ENCODE measurements around the gene PCDH9.

Gene PCDH9

DNA sequence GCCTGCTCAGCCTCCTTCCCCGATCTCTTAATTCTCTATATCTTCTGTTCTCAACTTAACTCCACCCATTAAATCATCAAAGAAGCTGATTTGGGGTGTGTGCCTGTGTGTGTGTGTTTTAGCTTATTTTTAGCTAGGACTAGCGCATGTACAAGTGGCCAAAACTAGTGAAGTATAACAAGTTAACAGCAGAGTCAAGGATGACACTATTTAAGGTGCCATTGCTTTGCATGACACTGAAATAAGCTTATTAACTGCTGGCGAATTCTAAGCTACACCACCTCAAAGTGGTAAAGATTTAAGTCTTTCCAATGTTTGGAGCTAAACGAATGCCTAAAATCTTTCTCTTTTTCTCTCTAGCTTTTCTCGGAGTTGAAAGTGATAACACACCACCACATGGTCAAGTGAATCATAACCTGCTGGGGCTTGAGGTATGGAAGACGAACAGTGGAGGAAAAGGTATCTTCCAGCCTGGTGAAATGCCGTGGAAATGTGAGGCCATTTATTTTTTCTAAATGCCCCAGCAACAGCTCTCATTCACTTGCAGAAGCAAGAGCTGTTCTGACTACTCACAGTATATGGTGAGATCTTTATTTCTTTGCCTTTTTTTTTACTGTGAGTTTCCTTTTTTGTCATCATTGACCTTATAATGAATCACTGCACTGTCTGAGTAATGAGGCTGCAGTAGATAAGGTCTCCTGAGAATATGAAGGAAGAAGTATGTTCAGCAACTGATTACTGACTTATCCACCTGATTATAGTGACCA, 570.3 kb downstream of the PCDH9 start:
- Histone ChIP-seq H3K27ac (ENCODE audit: low read length) (peak overlapping the region; percentile 2), H3K4me1 (ENCODE audit: control insufficient read depth, insufficient read depth, low read length) (no peaks in the 10 kb centered on the region)

DNA sequence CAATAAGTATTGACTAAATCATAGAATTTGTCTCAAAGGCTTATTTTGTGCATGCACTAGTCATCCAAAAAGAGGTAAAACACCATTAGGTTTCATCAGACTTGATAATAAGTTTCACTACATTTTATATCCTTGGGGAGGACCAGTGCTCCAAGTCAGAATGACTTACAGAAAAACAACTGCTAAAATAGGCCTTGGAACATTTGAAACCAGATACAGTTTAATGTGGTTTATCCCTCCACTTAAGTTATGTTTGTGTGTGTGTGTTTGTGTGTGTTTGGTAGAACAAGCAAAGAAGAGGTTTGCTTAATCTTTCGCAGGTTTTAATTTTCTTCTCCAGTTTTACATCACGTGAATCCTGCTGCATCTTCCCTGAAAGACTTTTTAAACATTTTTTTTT, 570.9 kb downstream of the PCDH9 start:
- H3K36me3 ChIP-seq (ENCODE audit: control insufficient read depth in 2 of 2, insufficient read depth in 2 of 2, low read length in 2 of 2) = no peaks in the 10 kb centered on the region
- H3K27ac ChIP-seq (ENCODE audit: low read length) = no peak overlapping the region
- peak overlapping the region in 1 of 2 donors; percentile 7 for H3K9ac ChIP-seq (ENCODE audit: low read length in 2 of 2)
- H3K4me3 ChIP-seq (ENCODE audit: low read length in 2 of 2) = peak overlapping the region in 1 of 2 donors; percentile 20
- no peaks in the 10 kb centered on the region for H3K27me3 ChIP-seq (ENCODE audit: control insufficient read depth in 1 of 2, insufficient read depth in 2 of 2, low read length in 2 of 2)
- no peaks in the 10 kb centered on the region for H3K4me1 ChIP-seq (ENCODE audit: control insufficient read depth, insufficient read depth, low read length)
- H3K9me3 ChIP-seq (ENCODE audit: control insufficient read depth in 2 of 2, low read length in 2 of 2) = no peaks in the 10 kb centered on the region

More for the DNA sequence above, 570.3 kb downstream of the PCDH9 start:
- no peak overlapping the region for H3K4me3 ChIP-seq (ENCODE audit: low read length in 2 of 2)
- H3K27me3 ChIP-seq (ENCODE audit: control insufficient read depth in 1 of 2, insufficient read depth in 2 of 2, low read length in 2 of 2) = no peaks in the 10 kb centered on the region
- H3K36me3 ChIP-seq (ENCODE audit: control insufficient read depth in 2 of 2, insufficient read depth in 2 of 2, low read length in 2 of 2) = no peaks in the 10 kb centered on the region
- no peaks in the 10 kb centered on the region for H3K9me3 ChIP-seq (ENCODE audit: control insufficient read depth in 2 of 2, low read length in 2 of 2)
- peak overlapping the region in 1 of 2 donors; percentile 7 for H3K9ac ChIP-seq (ENCODE audit: low read length in 2 of 2)

DNA sequence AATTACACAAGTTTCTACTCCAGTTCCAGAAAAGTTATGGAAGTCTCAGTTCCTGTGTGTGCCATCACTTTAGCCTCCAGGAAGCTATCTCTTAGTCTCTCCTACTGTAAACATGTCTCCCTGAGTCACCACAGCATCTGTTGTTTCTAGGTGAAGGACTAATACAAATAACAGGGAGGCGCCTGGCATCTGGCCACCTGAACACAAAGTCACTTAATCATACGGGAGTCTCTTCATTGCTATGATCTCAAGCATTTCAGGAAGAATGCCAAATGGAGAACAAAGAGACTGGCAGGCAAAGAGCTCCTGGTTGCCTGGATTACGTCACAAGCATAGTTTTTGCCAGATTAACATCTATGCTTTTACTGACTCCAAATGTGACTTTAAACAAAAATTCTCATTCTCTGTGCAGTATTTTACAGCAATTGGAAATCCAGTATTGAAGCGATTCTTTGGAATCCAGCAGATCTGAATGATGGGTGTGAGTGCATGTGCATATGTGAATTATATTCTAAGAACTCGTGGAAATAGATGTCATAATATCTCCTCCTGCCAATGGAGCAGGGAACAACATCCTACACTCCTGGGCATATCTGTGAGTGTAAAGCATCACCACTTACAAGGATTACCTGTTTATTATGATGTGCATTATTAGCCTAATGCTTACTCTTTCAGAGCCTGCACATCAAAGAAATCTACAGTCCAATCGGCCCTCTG, 572.8 kb downstream of the PCDH9 start:
- no peaks in the 10 kb centered on the region for H3K4me1 ChIP-seq (ENCODE audit: control insufficient read depth, insufficient read depth, low read length)
- peak overlapping the region; percentile 20 for H3K27ac ChIP-seq (ENCODE audit: low read length)
- peak overlapping the region; percentile 9 to 17 for H3K4me3 ChIP-seq (ENCODE audit: low read length in 2 of 2)
- no peak overlapping the region for H3K9ac ChIP-seq (ENCODE audit: low read length in 2 of 2)
- no peaks in the 10 kb centered on the region for H3K27me3 ChIP-seq (ENCODE audit: control insufficient read depth in 1 of 2, insufficient read depth in 2 of 2, low read length in 2 of 2)
- H3K9me3 ChIP-seq (ENCODE audit: control insufficient read depth in 2 of 2, low read length in 2 of 2) = peaks cover 0 to 6% of the 10 kb centered on the region in 2 donors
- H3K36me3 ChIP-seq (ENCODE audit: control insufficient read depth in 2 of 2, insufficient read depth in 2 of 2, low read length in 2 of 2) = no peaks in the 10 kb centered on the region

DNA sequence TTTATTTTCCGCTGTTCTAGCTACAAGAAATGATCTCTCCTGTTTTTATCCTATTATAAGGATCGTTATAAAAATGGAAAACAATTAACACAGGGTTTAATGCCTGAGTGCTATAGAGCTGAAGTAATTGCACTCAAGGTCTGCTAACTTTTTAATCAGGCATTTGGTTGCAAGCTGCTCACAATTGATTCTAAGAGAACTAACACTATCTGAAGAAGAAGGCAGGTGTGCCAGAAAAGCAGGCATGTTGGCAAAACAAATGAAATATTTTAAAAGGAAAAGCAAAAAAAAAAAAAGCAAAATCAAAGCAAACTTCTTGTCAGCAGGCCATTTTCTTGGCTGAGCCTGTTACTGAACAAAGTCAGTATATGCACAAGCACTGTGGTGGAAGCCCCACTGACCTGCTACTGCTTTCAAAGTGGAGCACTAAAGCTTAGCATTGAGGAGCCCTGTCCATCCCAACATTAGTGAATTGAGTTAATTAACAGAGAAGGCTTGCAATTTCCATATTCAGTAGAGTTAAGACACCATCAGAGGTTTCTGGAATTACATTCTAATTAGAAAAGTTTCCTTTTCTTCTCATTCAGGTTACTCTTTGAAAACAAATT, 574.2 kb downstream of the PCDH9 start:
- Histone ChIP-seq H3K27ac (ENCODE audit: low read length) (no peak overlapping the region), H3K4me1 (ENCODE audit: control insufficient read depth, insufficient read depth, low read length) (no peaks in the 10 kb centered on the region), H3K27me3 (ENCODE audit: control insufficient read depth in 1 of 2, insufficient read depth in 2 of 2, low read length in 2 of 2) (no peaks in the 10 kb centered on the region), H3K4me3 (ENCODE audit: low read length in 2 of 2) (no peak overlapping the region), H3K36me3 (ENCODE audit: control insufficient read depth in 2 of 2, insufficient read depth in 2 of 2, low read length in 2 of 2) (no peaks in the 10 kb centered on the region), H3K9me3 (ENCODE audit: control insufficient read depth in 2 of 2, low read length in 2 of 2) (peaks cover 0 to 6% of the 10 kb centered on the region in 2 donors), H3K9ac (ENCODE audit: low read length in 2 of 2) (no peak overlapping the region)

DNA sequence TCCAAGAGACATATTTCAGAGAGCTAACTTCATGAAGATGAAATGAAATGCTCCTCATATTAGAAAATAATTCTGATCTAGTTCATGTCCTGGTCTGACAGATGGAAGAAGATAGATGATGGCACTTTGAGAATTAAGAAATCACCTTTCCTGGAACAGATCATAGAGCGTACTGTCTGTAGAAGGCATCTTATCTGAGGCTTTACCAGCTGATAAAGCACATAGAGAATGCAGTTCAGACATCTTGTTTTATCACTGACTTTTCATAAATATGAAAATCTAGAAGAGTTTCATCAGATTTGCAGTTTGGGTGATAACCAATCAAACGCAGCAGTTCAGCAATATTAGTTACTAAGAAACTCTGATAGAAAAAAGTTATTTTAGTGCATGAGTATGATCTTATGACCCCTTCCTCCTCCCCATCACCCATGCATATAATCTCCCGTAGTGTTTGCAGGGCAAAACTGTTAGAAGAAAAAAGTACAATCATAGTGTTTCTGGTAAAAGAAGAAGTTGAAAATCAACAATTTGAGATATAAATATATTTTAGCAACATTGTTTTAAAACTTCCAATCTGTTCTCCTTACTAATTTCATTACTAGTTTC, 585.2 kb downstream of the PCDH9 start:
- Histone ChIP-seq H3K4me1 (ENCODE audit: control insufficient read depth, insufficient read depth, low read length) (no peaks in the 10 kb centered on the region), H3K4me3 (ENCODE audit: low read length in 2 of 2) (no peak overlapping the region), H3K9ac (ENCODE audit: low read length in 2 of 2) (no peak overlapping the region), H3K36me3 (ENCODE audit: control insufficient read depth in 2 of 2, insufficient read depth in 2 of 2, low read length in 2 of 2) (no peaks in the 10 kb centered on the region), H3K27ac (ENCODE audit: low read length) (no peak overlapping the region), H3K9me3 (ENCODE audit: control insufficient read depth in 2 of 2, low read length in 2 of 2) (no peaks in the 10 kb centered on the region), H3K27me3 (ENCODE audit: control insufficient read depth in 1 of 2, insufficient read depth in 2 of 2, low read length in 2 of 2) (no peaks in the 10 kb centered on the region)

DNA sequence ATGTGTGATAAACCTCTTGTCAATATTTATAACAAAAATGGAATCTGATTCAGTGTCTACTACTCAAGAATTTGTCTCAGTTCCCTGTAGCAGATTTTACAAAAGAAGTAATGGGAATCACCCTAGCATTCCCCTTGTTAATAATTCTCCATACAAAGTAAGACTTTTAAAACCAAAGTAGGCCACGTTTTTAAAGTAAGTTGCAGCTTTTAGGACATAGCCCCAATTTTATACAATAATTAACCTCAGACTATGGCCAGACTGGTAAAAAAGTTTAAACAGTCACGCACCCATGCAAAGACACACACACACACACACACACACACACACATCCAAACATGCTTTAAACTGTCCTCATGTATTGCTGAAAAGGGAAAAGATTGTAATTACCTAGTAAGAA, 589.9 kb downstream of the PCDH9 start:
- no peak overlapping the region for H3K27ac ChIP-seq (ENCODE audit: low read length)
- no peaks in the 10 kb centered on the region for H3K4me1 ChIP-seq (ENCODE audit: control insufficient read depth, insufficient read depth, low read length)
- H3K4me3 ChIP-seq (ENCODE audit: low read length in 2 of 2) = no peak overlapping the region
- H3K9me3 ChIP-seq (ENCODE audit: control insufficient read depth in 2 of 2, low read length in 2 of 2) = no peaks in the 10 kb centered on the region
- no peaks in the 10 kb centered on the region for H3K36me3 ChIP-seq (ENCODE audit: control insufficient read depth in 2 of 2, insufficient read depth in 2 of 2, low read length in 2 of 2)
- H3K9ac ChIP-seq (ENCODE audit: low read length in 2 of 2) = no peak overlapping the region
- no peaks in the 10 kb centered on the region for H3K27me3 ChIP-seq (ENCODE audit: control insufficient read depth in 1 of 2, insufficient read depth in 2 of 2, low read length in 2 of 2)

DNA sequence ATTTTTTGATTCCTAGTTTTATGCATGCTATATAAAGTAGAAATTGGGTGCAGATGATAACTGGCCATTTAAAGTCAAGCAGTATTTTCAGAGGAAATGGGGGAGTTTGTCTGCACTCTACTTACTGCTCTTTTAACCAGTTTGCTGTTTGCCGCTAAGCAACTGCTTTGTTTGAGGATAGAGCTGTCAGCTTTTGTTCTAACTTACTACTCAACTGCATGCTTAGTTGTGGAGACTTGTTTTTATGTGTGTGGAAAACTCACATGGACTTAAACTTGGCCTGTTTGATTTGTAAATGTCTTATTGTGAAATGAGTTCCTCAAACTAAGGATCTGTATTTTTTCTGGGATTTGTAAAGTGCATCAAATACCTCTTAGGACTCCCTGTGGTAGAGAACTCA, 591.1 kb downstream of the PCDH9 start:
- Histone ChIP-seq H3K27me3 (ENCODE audit: control insufficient read depth in 1 of 2, insufficient read depth in 2 of 2, low read length in 2 of 2) (no peaks in the 10 kb centered on the region), H3K9ac (ENCODE audit: low read length in 2 of 2) (no peak overlapping the region), H3K4me1 (ENCODE audit: control insufficient read depth, insufficient read depth, low read length) (no peaks in the 10 kb centered on the region), H3K4me3 (ENCODE audit: low read length in 2 of 2) (no peak overlapping the region), H3K9me3 (ENCODE audit: control insufficient read depth in 2 of 2, low read length in 2 of 2) (no peaks in the 10 kb centered on the region), H3K27ac (ENCODE audit: low read length) (no peak overlapping the region), H3K36me3 (ENCODE audit: control insufficient read depth in 2 of 2, insufficient read depth in 2 of 2, low read length in 2 of 2) (no peaks in the 10 kb centered on the region)

DNA sequence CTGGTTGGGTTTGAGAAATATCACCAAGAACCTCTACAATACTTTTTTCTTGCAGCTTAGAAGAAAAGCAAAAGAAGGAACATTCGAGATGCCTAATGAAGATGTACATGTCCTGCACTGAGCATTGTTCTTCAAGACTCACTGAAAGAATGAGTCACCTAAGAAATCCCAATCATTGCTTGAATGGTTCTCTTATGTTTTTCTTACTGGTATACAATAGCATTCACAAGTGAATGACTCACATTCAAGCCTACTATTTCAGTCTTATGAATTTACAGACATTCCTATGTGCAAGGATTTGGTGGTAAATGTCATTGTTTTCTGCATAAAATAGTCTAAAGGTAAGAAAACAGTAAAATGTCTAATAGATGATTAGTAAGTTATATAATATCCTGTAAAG, 594.6 kb downstream of the PCDH9 start:
- no peak overlapping the region for H3K9ac ChIP-seq (ENCODE audit: low read length in 2 of 2)
- no peaks in the 10 kb centered on the region for H3K36me3 ChIP-seq (ENCODE audit: control insufficient read depth in 2 of 2, insufficient read depth in 2 of 2, low read length in 2 of 2)
- H3K4me1 ChIP-seq (ENCODE audit: control insufficient read depth, insufficient read depth, low read length) = no peaks in the 10 kb centered on the region
- no peak overlapping the region for H3K4me3 ChIP-seq (ENCODE audit: low read length in 2 of 2)
- H3K9me3 ChIP-seq (ENCODE audit: control insufficient read depth in 2 of 2, low read length in 2 of 2) = no peaks in the 10 kb centered on the region
- H3K27me3 ChIP-seq (ENCODE audit: control insufficient read depth in 1 of 2, insufficient read depth in 2 of 2, low read length in 2 of 2) = no peaks in the 10 kb centered on the region
- H3K27ac ChIP-seq (ENCODE audit: low read length) = no peak overlapping the region

DNA sequence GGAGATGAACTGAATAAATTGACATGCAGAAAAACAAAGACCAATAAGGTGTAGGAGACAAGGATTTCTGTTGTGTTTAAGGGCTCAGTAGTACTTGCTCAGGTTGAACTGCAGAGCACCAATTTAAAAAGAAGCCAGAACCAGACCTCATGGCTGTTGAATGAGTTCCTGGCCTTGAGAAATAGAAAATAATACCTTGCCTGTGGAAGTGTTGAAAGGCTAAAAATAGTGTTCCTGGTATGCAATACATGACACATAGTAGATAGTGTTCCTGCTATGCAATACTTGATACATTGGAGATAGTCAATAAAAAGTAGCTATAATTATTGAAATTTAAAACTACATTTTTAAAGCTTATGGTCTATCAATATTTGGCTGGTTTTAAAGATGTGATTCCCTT, 595.8 kb downstream of the PCDH9 start:
- no peak overlapping the region for H3K27ac ChIP-seq (ENCODE audit: low read length)
- no peaks in the 10 kb centered on the region for H3K9me3 ChIP-seq (ENCODE audit: control insufficient read depth in 2 of 2, low read length in 2 of 2)
- no peak overlapping the region for H3K4me3 ChIP-seq (ENCODE audit: low read length in 2 of 2)
- H3K36me3 ChIP-seq (ENCODE audit: control insufficient read depth in 2 of 2, insufficient read depth in 2 of 2, low read length in 2 of 2) = no peaks in the 10 kb centered on the region
- no peaks in the 10 kb centered on the region for H3K4me1 ChIP-seq (ENCODE audit: control insufficient read depth, insufficient read depth, low read length)
- H3K9ac ChIP-seq (ENCODE audit: low read length in 2 of 2) = no peak overlapping the region
- no peaks in the 10 kb centered on the region for H3K27me3 ChIP-seq (ENCODE audit: control insufficient read depth in 1 of 2, insufficient read depth in 2 of 2, low read length in 2 of 2)

DNA sequence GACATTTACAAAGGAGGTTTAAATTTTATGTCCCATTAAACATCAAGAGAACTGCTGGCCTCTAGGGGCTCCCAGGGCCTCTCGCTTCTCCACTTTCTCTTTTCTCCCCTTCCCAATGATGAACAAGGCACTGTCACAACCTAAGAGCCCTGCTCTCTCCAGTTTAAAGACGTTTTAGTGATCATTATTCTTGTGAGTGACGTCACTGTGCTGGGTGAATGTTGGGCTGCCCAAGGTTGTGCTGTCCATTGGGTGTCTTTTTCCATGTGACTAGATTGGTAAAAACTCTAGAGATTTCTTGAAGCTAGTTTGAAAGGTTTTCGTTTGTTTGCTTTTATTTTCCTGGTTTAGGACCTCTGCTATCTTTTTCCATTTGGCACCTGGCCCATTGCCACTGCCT, 602.6 kb downstream of the PCDH9 start:
- Histone ChIP-seq H3K27ac (ENCODE audit: low read length) (no peak overlapping the region), H3K4me3 (ENCODE audit: low read length in 2 of 2) (no peak overlapping the region), H3K4me1 (ENCODE audit: control insufficient read depth, insufficient read depth, low read length) (no peaks in the 10 kb centered on the region), H3K27me3 (ENCODE audit: control insufficient read depth in 1 of 2, insufficient read depth in 2 of 2, low read length in 2 of 2) (no peaks in the 10 kb centered on the region), H3K9ac (ENCODE audit: low read length in 2 of 2) (no peak overlapping the region), H3K36me3 (ENCODE audit: control insufficient read depth in 2 of 2, insufficient read depth in 2 of 2, low read length in 2 of 2) (no peaks in the 10 kb centered on the region), H3K9me3 (ENCODE audit: control insufficient read depth in 2 of 2, low read length in 2 of 2) (no peaks in the 10 kb centered on the region)
